Measurements from ENCODE around the gene RFNG. TPM values are rescaled to one million over a fixed set of nuclear protein-coding genes. Genes with fewer than 3 reads are reported as not detected.

RFNG gene
- total and polyA plus RNA-seq, 10 of the 15 experiments (the other 5 are each of a cell fraction or from before 2014, with no cell fraction given), result 0.10 to 19.6 (median 6.2) TPM

GRCh38 chr17:81999976-82000802 is 51.4 kb downstream of the RFNG start:
- DNase-seq (ENCODE audit: low read depth, low spot score) (no peak), FAIRE-seq (no peak), ATAC-seq (no peak)
- WGBS (ENCODE audit: insufficient coverage, insufficient replicate concordance, low lambda C conversion rate, missing lambda C conversion rate), result 85% methylated on average over 30 of the region's 36 CpGs
- Histone ChIP-seq H3K4me3 (no peak overlapping the region), H3K9me3 (replicated peaks; ENCODE audit: control insufficient read depth, insufficient read depth, low read length) (no peaks in the 10 kb centered on the region), H3K79me2 (ENCODE audit: control insufficient read depth, insufficient read depth, low read length) (no peaks in the 10 kb centered on the region), H3K27ac (ENCODE audit: control insufficient read depth, insufficient read depth) (no peak overlapping the region), H3K4me2 (ENCODE audit: control insufficient read depth, insufficient read depth) (no peak overlapping the region), H4K20me1 (ENCODE audit: control insufficient read depth, insufficient read depth) (no peaks in the 10 kb centered on the region), H2AFZ (ENCODE audit: control insufficient read depth, low read depth, low read length) (no peak overlapping the region), H3K4me1 (ENCODE audit: control insufficient read depth, insufficient read depth, low read length) (no peaks in the 10 kb centered on the region), H3K9ac (ENCODE audit: control insufficient read depth, insufficient read depth, low read length) (no peak overlapping the region), H3K27me3 (replicated peaks in 1 of 2; ENCODE audit: control insufficient read depth in 2 of 2, insufficient read depth in 2 of 2, low read length in 1 of 2) (no peaks in the 10 kb centered on the region), H3K36me3 (ENCODE audit: control insufficient read depth in 2 of 2, insufficient read depth in 2 of 2, low read length in 1 of 2) (peaks cover 0 to 3% of the 10 kb centered on the region in 2 experiments; a peak in 3 of 4 replicates)
- BruUV-seq (replicated peaks), result no TSS peak
- ChIA-PET CTCF (no interaction called here), SMC1A (ENCODE audit: uncharacterized antibody, unreplicated experiment) (no interaction called here), POLR2A (no interaction called here), RAD21 (ENCODE audit: unreplicated experiment) (no interaction called here)
- intact Hi-C loops (cut with micrococcal nuclease; ENCODE audit: unreplicated experiment) (no loop called here), in situ Hi-C loops (cut with MboI) (no loop called here)
- TF ChIP-seq SPI1 (IDR thresholded peaks at IDR 0.05; ENCODE audit: borderline replicate concordance, insufficient read depth, low read depth, low read length) (no peak), STAT1 (conservative IDR thresholded peaks at IDR 0.05) (no peak), HDAC2 (IDR thresholded peaks at IDR 0.05) (no peak), PRDM15 (CRISPR knock-in tag; IDR thresholded peaks at IDR 0.05) (no peak), E4F1 (IDR thresholded peaks at IDR 0.05; ENCODE audit: borderline replicate concordance, partially characterized antibody) (no peak), RBBP5 (conservative IDR thresholded peaks at IDR 0.05) (no peak), MAX (IDR thresholded peaks at IDR 0.05; ENCODE audit: low read depth, low read length) (no peak), PML (IDR thresholded peaks at IDR 0.05; ENCODE audit: low read length) (no peak), IKZF1 (conservative IDR thresholded peaks at IDR 0.05) (no peak), MTA3 (IDR thresholded peaks at IDR 0.05; ENCODE audit: borderline replicate concordance, low read length) (no peak), ASH2L (IDR thresholded peaks at IDR 0.05; ENCODE audit: borderline replicate concordance, low read depth) (no peak), YY1 (IDR thresholded peaks at IDR 0.05; ENCODE audit: low read depth, low read length) (no peak), REST (IDR thresholded peaks at IDR 0.05; ENCODE audit: low read depth, low read length) (no peak), RFX5 (IDR thresholded peaks at IDR 0.05; ENCODE audit: low read depth, low read length) (no peak), HCFC1 (IDR thresholded peaks at IDR 0.05; ENCODE audit: low read length) (no peak)
